Rectal smooth muscle tissue (tissue), 1 donor: ENCODE results near the gene CD151.

Experiments used
- H3K27ac ChIP-seq: one replicate; pipeline ENCODE4 v1.7.0; 2013; ENCODE audit warnings: low read depth, low read length, inconsistent platforms
- H3K27me3 ChIP-seq: one replicate; pipeline ENCODE4 v1.7.0; 2013; ENCODE audit warnings: low read length; ENCODE audit not compliant: control insufficient read depth, insufficient read depth
- H3K36me3 ChIP-seq: one replicate; pipeline ENCODE4 v1.7.0; 2013; ENCODE audit warnings: low read length; ENCODE audit not compliant: control insufficient read depth, insufficient read depth
- H3K4me1 ChIP-seq: one replicate; pipeline ENCODE4 v1.7.0; 2013; ENCODE audit warnings: low read length; ENCODE audit not compliant: control insufficient read depth, insufficient read depth
- H3K4me3 ChIP-seq: one replicate; pipeline ENCODE4 v1.7.0; 2013; ENCODE audit warnings: low read length
- H3K9ac ChIP-seq: one replicate; pipeline ENCODE4 v1.7.0; 2013; ENCODE audit warnings: low read length

Gene CD151

GRCh38 chr11:865462-866430 is 33.0 kb downstream of the CD151 start:
- H3K27me3 ChIP-seq, result peaks cover 4% of the 10 kb centered on the region
- peaks cover 3% of the 10 kb centered on the region for H3K36me3 ChIP-seq
- H3K9ac ChIP-seq, result no peak overlapping the region
- no peaks in the 10 kb centered on the region for H3K4me1 ChIP-seq
- no peak overlapping the region for H3K4me3 ChIP-seq
- no peak overlapping the region for H3K27ac ChIP-seq

GRCh38 chr11:866481-866880 is 33.7 kb downstream of the CD151 start:
- H3K36me3 ChIP-seq, result peaks cover 3% of the 10 kb centered on the region

GRCh38 chr11:867856-868358 is 35.2 kb downstream of the CD151 start:
- H3K9ac ChIP-seq, result no peak overlapping the region
- no peaks in the 10 kb centered on the region for H3K4me1 ChIP-seq
- no peak overlapping the region for H3K4me3 ChIP-seq
- H3K36me3 ChIP-seq, result peaks cover 3% of the 10 kb centered on the region
- no peaks in the 10 kb centered on the region for H3K27me3 ChIP-seq
- H3K27ac ChIP-seq, result no peak overlapping the region

More at GRCh38 chr11:866481-866880, 33.7 kb downstream of the CD151 start:
- H3K27me3 ChIP-seq, result peaks cover 4% of the 10 kb centered on the region
- H3K4me1 ChIP-seq, result no peaks in the 10 kb centered on the region
- H3K9ac ChIP-seq, result no peak overlapping the region
- no peak overlapping the region for H3K27ac ChIP-seq
- H3K4me3 ChIP-seq, result no peak overlapping the region

GRCh38 chr11:868394-868793 is 35.6 kb downstream of the CD151 start:
- peaks cover 3% of the 10 kb centered on the region for H3K36me3 ChIP-seq
- H3K4me3 ChIP-seq, result no peak overlapping the region
- no peak overlapping the region for H3K9ac ChIP-seq
- H3K4me1 ChIP-seq, result no peaks in the 10 kb centered on the region
- H3K27ac ChIP-seq, result no peak overlapping the region
- no peaks in the 10 kb centered on the region for H3K27me3 ChIP-seq

GRCh38 chr11:868802-869201 is 36.0 kb downstream of the CD151 start:
- Histone ChIP-seq H3K27me3 (no peaks in the 10 kb centered on the region), H3K4me1 (no peaks in the 10 kb centered on the region), H3K36me3 (peaks cover 3% of the 10 kb centered on the region), H3K27ac (no peak overlapping the region), H3K9ac (no peak overlapping the region), H3K4me3 (no peak overlapping the region)

GRCh38 chr11:869399-870126 is 36.8 kb downstream of the CD151 start:
- Histone ChIP-seq H3K9ac (no peak overlapping the region), H3K4me3 (no peak overlapping the region), H3K4me1 (no peaks in the 10 kb centered on the region), H3K27me3 (no peaks in the 10 kb centered on the region), H3K27ac (no peak overlapping the region), H3K36me3 (peaks cover 3% of the 10 kb centered on the region)

- Histone ChIP-seq H3K4me1 (no peaks in the 10 kb centered on the region), H3K36me3 (peaks cover 5% of the 10 kb centered on the region), H3K27ac (no peak overlapping the region), H3K9ac (no peak overlapping the region), H3K27me3 (no peaks in the 10 kb centered on the region), H3K4me3 (no peak overlapping the region)
Observed at GRCh38 chr11:870127-870413, 37.3 kb downstream of the CD151 start.

GRCh38 chr11:870418-870817 is 37.7 kb downstream of the CD151 start:
- H3K4me1 ChIP-seq, result no peaks in the 10 kb centered on the region
- no peak overlapping the region for H3K27ac ChIP-seq
- H3K36me3 ChIP-seq, result peaks cover 4% of the 10 kb centered on the region
- no peak overlapping the region for H3K9ac ChIP-seq
- H3K4me3 ChIP-seq, result no peak overlapping the region
- no peaks in the 10 kb centered on the region for H3K27me3 ChIP-seq

GRCh38 chr11:871472-871871 is 38.7 kb downstream of the CD151 start:
- Histone ChIP-seq H3K27me3 (no peaks in the 10 kb centered on the region), H3K4me3 (no peak overlapping the region), H3K27ac (no peak overlapping the region), H3K4me1 (no peaks in the 10 kb centered on the region), H3K36me3 (peaks cover 2% of the 10 kb centered on the region), H3K9ac (no peak overlapping the region)

GRCh38 chr11:872799-873198 is 40.0 kb downstream of the CD151 start:
- no peak overlapping the region for H3K9ac ChIP-seq
- peaks cover 2% of the 10 kb centered on the region for H3K36me3 ChIP-seq
- H3K4me3 ChIP-seq, result no peak overlapping the region
- no peaks in the 10 kb centered on the region for H3K27me3 ChIP-seq
- H3K4me1 ChIP-seq, result no peaks in the 10 kb centered on the region
- no peak overlapping the region for H3K27ac ChIP-seq

GRCh38 chr11:873706-874105 is 41.0 kb downstream of the CD151 start:
- Histone ChIP-seq H3K36me3 (peaks cover 2% of the 10 kb centered on the region), H3K27ac (no peak overlapping the region), H3K4me3 (no peak overlapping the region), H3K27me3 (no peaks in the 10 kb centered on the region), H3K4me1 (no peaks in the 10 kb centered on the region), H3K9ac (no peak overlapping the region)

GRCh38 chr11:875203-875602 is 42.5 kb downstream of the CD151 start:
- H3K4me3 ChIP-seq, result no peak overlapping the region
- H3K9ac ChIP-seq, result no peak overlapping the region

More at GRCh38 chr11:875203-875602, 42.5 kb downstream of the CD151 start:
- Histone ChIP-seq H3K27ac (no peak overlapping the region), H3K27me3 (no peaks in the 10 kb centered on the region), H3K36me3 (peaks cover 6% of the 10 kb centered on the region), H3K4me1 (no peaks in the 10 kb centered on the region)
